Fibroblast of skin of left quadriceps (primary cell): ENCODE results near the gene DUSP2.
"Not testable (repeated sequence)": the region's sequence is repeated elsewhere in the genome, so short reads cannot be mapped to it uniquely, and the experiment has no call there.

Experiments used
- DNase-seq, 2 experiments: peaks; one replicate each; pipeline ENCODE4 v3.0.0-alpha.2; 2013; ENCODE audit warnings: low read depth in 2 of 2

DUSP2 gene

GRCh38 chr2:96147593-96148201 lies 2.5 kb upstream of the DUSP2 start:
- DNase-seq = no peak

- no peak for DNase-seq
These were observed 1.8 kb upstream of the DUSP2 start for GRCh38 chr2:96146881-96147592.

DNA sequence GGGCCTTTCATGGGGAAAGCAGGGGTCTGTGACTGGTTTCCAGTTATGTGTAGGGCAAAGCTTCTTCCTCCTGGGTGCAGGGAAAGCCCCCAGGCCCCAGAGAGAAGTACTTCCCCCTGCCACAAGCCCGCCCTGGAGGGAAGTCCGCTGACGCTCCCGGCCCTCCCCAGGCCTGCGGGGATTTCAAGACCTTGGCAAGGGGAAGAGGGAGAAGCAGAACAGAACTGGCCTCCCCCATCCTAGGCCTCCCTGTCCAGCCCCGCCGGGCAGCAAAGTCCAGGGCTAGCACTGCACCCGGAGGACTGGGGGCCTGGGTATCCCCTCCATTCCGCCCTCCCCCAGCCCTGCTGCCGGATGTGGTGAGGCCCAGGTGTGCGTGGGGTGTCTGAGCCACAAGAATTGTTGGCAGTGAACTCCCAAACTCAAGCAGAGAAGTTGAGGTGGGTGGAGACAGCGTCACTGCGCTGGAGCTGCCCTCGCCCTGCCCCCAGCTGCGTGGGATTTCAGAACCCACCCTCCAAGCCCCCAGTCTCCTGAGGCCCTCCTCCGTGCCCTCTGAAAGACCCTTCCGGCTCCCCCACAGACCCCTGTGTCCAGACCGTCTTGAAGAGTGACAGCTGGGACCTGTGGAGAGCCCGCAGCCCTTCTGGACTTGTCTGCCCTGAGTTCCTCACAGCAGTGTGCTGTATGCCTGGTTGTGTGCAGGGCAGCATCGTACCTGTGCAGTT lies 1.1 kb upstream of the DUSP2 start:
- DNase-seq = no peak

DNA sequence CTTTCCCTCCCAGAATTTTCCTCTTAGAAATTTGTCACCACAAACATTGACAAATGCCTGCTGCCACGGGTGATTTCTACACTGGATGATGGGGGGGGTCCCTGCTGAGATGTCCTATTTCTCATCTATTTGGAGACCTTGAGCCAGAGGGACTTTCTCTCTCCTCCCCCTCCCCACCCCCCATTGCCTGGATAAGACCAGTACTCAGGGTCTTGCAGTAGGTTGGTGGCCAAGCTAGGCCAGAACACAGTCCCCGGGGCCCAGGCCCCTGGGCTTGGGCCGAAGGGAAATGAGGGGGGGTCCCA lies 560 bp upstream of the DUSP2 start:
- DNase-seq = no peak

DNA sequence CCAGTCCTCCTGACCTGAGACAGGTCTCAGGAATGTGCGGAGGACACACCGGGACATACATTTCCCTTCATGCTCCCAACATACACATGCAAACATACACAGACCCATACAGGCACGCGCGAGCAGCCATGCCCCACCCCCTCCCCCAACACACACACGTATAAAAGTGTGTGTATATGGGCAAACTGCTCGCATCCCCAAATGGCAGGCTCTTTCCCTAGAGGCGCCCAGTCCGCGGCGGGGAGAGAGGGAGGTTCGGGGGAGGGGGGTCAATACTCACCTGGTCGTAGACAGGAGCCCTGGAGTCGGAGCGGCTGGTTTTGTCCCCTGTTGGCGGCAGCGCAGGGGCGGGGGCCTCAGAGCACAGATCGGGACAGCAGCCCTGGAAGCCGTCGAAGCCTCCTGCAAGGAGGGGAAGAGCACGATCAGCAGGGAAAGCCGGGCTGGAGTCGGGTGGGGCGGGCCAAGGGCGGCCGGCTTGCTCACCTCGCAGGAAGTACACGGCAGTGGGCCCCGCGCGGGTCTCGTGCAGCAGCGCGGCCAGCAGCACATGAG lies 682 bp downstream of the DUSP2 start:
- no peak for DNase-seq

- DNase-seq = no peak
These were observed 1.3 kb downstream of the DUSP2 start for GRCh38 chr2:96143848-96144480.

- DNase-seq = no peak
These were observed 1.9 kb downstream of the DUSP2 start for GRCh38 chr2:96143231-96143847.

DNA sequence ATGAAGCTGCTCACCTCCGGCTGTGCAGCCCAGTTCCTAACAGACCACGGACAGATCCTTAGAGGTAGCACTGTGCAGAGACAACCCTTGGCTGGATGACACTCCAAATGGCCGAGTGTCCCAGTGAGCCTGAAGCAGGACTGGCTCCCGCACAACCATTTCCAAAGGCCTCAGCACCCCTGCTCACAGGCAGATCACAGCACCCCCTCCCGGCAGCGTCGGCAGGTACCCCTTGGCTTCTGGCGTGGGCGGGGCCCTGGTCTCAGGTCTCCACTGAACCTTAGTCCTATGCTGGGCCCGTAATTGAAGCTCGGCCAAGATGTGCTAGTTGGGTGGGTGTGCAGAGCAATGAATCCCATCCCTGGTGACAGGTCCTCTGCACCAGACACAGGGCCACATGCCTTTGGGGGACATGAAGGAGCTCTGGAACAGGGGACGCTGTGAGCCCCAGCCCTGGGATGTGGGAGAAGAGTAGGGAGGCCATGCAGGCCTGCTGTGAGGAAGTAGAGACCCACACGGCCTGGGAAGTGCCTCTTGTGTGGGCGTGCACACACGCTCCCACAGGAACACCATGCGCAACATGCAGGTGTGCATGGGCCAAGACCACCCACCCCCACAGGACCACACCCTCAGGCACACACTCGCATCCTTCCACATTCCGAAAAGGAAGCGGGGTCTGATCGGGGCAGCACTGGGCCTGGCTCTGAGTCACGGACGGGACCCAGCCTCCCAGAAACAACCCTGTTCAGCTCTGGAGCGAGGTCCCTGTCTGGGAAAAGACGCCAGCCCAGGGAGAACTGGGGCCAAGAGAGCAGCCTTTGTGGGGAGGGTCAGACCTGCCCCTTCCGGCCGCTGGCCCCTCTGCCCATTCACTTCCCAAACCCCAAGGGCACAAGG lies 2.8 kb downstream of the DUSP2 start:
- no peak for DNase-seq

DNA sequence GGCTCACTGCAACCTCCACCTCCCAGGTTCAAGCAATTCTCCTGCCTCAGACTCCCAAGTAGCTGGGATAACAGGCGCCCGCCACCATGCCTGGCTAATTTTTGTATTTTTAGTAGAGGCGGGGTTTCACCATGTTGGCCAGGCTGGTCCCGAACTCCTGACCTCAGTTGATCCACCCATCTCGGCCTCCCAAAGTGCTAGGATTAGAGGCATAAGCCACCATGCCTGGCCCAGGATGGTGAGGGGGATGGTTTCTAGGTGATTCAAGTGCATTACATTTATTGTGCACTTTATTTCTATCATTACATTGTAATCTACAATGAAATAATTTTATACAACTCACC lies 3.6 kb downstream of the DUSP2 start:
- DNase-seq = not testable (repeated sequence)

- DNase-seq = no peak
These were observed 4.2 kb downstream of the DUSP2 start for GRCh38 chr2:96140941-96141623.

- no peak for DNase-seq
These were observed 6.0 kb downstream of the DUSP2 start for GRCh38 chr2:96139181-96139758.

GRCh38 chr2:96138179-96139145 lies 6.8 kb downstream of the DUSP2 start, which contains the start of gene ASTL:
ASTL (minus strand) TSS chr2:96138502; CDS start chr2:96138436, 66 bp downstream.
- no peak for DNase-seq

GRCh38 chr2:96137321-96138178 lies 7.7 kb downstream of the DUSP2 start:
- DNase-seq = no peak

- no peak for DNase-seq
These were observed 9.0 kb downstream of the DUSP2 start for GRCh38 chr2:96136129-96136720.

DNA sequence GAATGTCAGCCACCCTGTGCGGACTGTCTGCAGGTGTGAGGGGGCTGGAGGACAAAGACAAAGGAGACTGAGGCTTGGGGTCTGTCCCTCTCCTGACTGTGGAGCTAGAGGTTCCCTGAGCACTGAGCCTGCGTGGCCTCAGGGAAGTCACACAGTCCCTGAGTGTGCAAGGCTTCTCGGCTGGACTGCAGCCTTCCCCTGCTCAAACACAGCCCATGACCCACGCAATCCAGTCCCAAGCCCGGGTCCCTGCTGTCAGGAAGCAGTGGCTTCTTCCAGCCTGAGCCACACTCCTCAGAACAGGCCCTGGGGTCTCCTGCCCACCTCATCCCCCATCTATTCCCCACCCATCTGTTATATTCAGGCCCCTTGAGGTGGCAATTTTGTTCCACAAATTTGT lies 9.6 kb downstream of the DUSP2 start:
- DNase-seq = no peak

DNA sequence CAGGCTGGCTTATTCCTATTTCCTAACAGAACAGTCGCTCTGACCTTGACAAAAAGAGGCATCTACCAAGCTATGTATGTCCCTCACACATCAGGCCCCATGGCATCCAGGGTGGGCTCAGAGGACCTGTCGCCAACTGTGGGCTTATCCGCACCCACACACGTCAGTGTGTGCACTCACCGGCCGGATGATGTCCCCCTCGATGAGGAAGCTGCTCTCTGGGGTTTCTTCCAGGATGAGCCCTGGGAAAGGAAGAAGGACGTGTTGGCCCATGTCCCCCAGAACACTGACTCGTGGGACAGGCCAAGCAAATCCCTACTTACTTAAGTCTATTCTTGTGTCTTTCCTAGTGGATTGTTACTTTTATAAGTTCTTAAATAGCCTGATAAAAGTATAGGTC lies 10.1 kb downstream of the DUSP2 start:
- DNase-seq = no peak

- no peak for DNase-seq
These were observed 10.8 kb downstream of the DUSP2 start for GRCh38 chr2:96134421-96134820.
